Heart left ventricle (tissue), 13 donors: Measurements from ENCODE around the gene CLSTN3.

Experiments used
- CTCF ChIP-seq, 12 donors: fragments of 200-600 bp; sonication (generic) in 4 of 12; IDR thresholded peaks; one replicate each; pipeline versions ENCODE4 v1.5.0 to v1.8.0; 2018 to 2022; ENCODE audit warnings: antibody characterized with exemption in 12 of 12, mild to moderate bottlenecking in 5 of 12
- POLR2A ChIP-seq, 2 donors: fragments of 450-650 bp; IDR thresholded peaks; one replicate each; pipeline ENCODE4 v1.6.1; 2017; ENCODE audit warnings: antibody characterized with exemption in 2 of 2, mild to moderate bottlenecking in 2 of 2, moderate library complexity in 2 of 2
- donor health status: ischemic (EF 13 %, LVEDD 7.1; RV severe dilation, severe dysfunction).
- donor health status: DM: no; HTN: yes; CAD: no.
- donor health status: DM: no; HTN: no; CAD: no.
- donor health status: ischemic (EF 25% LVEDD 6.9; RV normal size, moderate dysfunction).
- donor health status: ischemic (EF 25% LVEDD 5.7; RV mildly dilated, moderate dysfunction).
- donor health status: ischemic (EF 35%, LVEDD 5.7; RV mildly dilated, moderate dysfunction).
- donor health status: nonischemic (EF 11% LVEDD 7.7; RV severe dilation, severe dysfunction).
- donor health status: DM: yes; HTN: yes; CAD: no.
- donor health status: PGD.
- donor health status: ischemic (EF 29% LVEDD 5.4; RV normal size, mild dysfunction).
- donor health status: nonischemic (EF 23%, LVEDD 6.1; RV moderate dilation, normal function).

- TF ChIP-seq CTCF (IDR thresholded peaks at IDR 0.05) (no peak), POLR2A (IDR thresholded peaks at IDR 0.05) (no peak)
Observed at GRCh38 chr12:7176595-7176994, 46.4 kb downstream of the CLSTN3 start.
